ENCODE results near the gene RFX8. TPM values are rescaled to one million over a fixed set of nuclear protein-coding genes. Genes with fewer than 3 reads are reported as not detected.

The RFX8 gene
- total RNA-seq, 1 experiment from 2014 or later, result not detected

DNA sequence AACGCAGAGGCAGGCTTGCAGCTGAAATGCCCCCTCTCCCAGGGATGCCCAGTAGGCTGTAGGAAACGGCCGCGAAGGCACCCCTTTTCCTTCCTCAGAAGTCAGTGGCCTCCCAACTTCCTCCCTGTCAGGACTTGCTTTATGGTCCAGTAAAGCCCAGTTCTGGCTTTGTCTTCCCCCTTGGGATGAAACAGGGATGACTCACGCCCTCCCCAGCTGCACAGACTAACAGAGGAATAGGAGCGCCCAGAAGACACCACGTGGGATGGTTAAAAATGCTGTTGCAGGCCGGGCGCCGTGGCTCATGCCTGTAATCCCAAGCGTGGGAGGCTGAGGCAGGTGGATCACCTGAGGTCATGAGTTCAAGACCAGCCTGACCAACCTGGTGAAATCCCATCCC, 94.5 kb downstream of the RFX8 start:
- TF ChIP-seq, protein P1, sequence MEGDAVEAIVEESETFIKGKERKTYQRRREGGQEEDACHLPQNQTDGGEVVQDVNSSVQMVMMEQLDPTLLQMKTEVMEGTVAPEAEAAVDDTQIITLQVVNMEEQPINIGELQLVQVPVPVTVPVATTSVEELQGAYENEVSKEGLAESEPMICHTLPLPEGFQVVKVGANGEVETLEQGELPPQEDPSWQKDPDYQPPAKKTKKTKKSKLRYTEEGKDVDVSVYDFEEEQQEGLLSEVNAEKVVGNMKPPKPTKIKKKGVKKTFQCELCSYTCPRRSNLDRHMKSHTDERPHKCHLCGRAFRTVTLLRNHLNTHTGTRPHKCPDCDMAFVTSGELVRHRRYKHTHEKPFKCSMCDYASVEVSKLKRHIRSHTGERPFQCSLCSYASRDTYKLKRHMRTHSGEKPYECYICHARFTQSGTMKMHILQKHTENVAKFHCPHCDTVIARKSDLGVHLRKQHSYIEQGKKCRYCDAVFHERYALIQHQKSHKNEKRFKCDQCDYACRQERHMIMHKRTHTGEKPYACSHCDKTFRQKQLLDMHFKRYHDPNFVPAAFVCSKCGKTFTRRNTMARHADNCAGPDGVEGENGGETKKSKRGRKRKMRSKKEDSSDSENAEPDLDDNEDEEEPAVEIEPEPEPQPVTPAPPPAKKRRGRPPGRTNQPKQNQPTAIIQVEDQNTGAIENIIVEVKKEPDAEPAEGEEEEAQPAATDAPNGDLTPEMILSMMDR (IDR thresholded peaks at IDR 0.05; ENCODE audit: unreplicated experiment), result no peak
- intact Hi-C loops (cut with micrococcal nuclease), result no loop called here
- Mint-ChIP-seq H3K27me3 (ENCODE audit: insufficient read depth, unreplicated experiment) (no peaks in the 10 kb centered on the region), H3K4me3 (ENCODE audit: unreplicated experiment) (no peak overlapping the region), H3K9me3 (ENCODE audit: unreplicated experiment) (no peaks in the 10 kb centered on the region), H3K27ac (ENCODE audit: low read depth, unreplicated experiment) (no peak overlapping the region), H3K4me1 (ENCODE audit: insufficient read depth, unreplicated experiment) (peaks cover 9% of the 10 kb centered on the region), H3K36me3 (ENCODE audit: insufficient read depth, unreplicated experiment) (peaks cover 6% of the 10 kb centered on the region)
- ChIA-PET POLR2A (interaction anchor here (0.7 to 2.3 kb wide), 4 partner anchors 15 to 72 kb away, joined by 3 to 10 read pairs (median 4); partner anchors contain the start of gene RNF149), CTCF (interaction anchor here (0.7 to 0.8 kb wide), 3 partner anchors 15 to 324 kb away, joined by 3 to 5 read pairs (median 3); partner anchors contain the start of gene MAP4K4)
- DNase-seq (ENCODE audit: unreplicated experiment), result peak; percentile 94
- BruUV-seq (replicated peaks), result no TSS peak

DNA sequence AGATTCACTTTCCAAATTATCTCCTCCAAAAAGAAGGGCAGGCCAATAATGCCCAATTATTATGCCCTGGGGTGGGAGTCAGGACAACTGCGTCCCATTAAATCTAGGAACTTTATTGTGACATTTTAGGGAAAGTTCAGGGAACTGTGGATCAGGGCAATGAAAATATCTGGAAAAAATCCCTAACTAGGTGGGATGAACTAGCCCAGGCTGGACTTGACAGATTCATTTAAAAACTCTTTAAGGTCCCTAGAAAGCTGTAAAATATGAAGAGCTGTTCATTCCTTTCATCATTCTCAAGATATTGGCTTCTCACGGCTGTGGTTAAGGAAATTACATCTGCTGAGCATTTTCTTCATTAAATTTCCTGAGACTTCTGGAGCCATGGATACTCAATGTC, 95.8 kb downstream of the RFX8 start:
- peaks cover 6% of the 10 kb centered on the region for H3K36me3 Mint-ChIP-seq (ENCODE audit: insufficient read depth, unreplicated experiment)
- CTCF ChIA-PET, result interaction anchor here (1.4 kb wide), 1 partner anchor 8 kb away, joined by 7 read pairs; the partner anchor contains the start of gene CREG2
- H3K27me3 Mint-ChIP-seq (ENCODE audit: insufficient read depth, unreplicated experiment), result no peaks in the 10 kb centered on the region
- POLR2A ChIA-PET, result interaction anchor here (0.7 to 2.3 kb wide), 2 partner anchors 17 to 82 kb away, joined by 3 to 10 read pairs; no protein-coding TSS in a partner anchor
- intact Hi-C loops (cut with micrococcal nuclease), result no loop called here
- DNase-seq (ENCODE audit: unreplicated experiment), result no peak
- H3K27ac Mint-ChIP-seq (ENCODE audit: low read depth, unreplicated experiment), result no peak overlapping the region
- no peaks in the 10 kb centered on the region for H3K9me3 Mint-ChIP-seq (ENCODE audit: unreplicated experiment)
- peaks cover 9% of the 10 kb centered on the region for H3K4me1 Mint-ChIP-seq (ENCODE audit: insufficient read depth, unreplicated experiment)
- BruUV-seq (replicated peaks), result no TSS peak
- H3K4me3 Mint-ChIP-seq (ENCODE audit: unreplicated experiment), result no peak overlapping the region
- TF ChIP-seq, protein P1 (IDR thresholded peaks at IDR 0.05; ENCODE audit: unreplicated experiment), result no peak

DNA sequence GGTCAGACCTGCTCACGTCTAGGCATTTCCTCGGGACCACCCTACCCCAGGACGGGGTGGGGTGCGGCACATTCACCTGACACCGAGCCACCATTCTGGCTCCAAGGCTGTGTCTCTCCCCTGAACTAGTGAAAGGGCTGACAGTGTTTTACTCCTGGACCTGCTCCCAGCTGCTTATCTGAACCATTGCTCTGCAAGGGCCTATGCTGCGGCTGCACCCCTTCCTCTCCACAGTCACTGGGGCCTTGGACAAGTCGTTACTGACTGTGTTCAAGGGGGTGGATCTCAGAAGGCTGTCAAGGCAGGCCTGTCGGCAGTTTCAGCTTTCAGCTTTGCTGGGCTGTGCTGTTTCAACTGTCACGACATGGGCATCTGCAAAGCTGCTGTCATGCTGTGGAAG, 99.3 kb downstream of the RFX8 start:
- CTCF ChIA-PET, result interaction anchor here (0.5 to 1.0 kb wide), 3 partner anchors 33 to 254 kb away, joined by 3 to 5 read pairs (median 3); no protein-coding TSS in a partner anchor
- Mint-ChIP-seq H3K27me3 (ENCODE audit: insufficient read depth, unreplicated experiment) (no peaks in the 10 kb centered on the region), H3K4me3 (ENCODE audit: unreplicated experiment) (no peak overlapping the region), H3K36me3 (ENCODE audit: insufficient read depth, unreplicated experiment) (peaks cover 4% of the 10 kb centered on the region), H3K9me3 (ENCODE audit: unreplicated experiment) (no peaks in the 10 kb centered on the region), H3K4me1 (ENCODE audit: insufficient read depth, unreplicated experiment) (peaks cover 9% of the 10 kb centered on the region), H3K27ac (ENCODE audit: low read depth, unreplicated experiment) (no peak overlapping the region)
- no peak for DNase-seq (ENCODE audit: unreplicated experiment)
- POLR2A ChIA-PET, result interaction anchor here (1.2 kb wide), 1 partner anchor 14 kb away, joined by 3 read pairs; no protein-coding TSS in a partner anchor
- intact Hi-C loops (cut with micrococcal nuclease), result no loop called here
- no TSS peak for BruUV-seq (replicated peaks)
- TF ChIP-seq, protein P1 (IDR thresholded peaks at IDR 0.05; ENCODE audit: unreplicated experiment), result no peak

DNA sequence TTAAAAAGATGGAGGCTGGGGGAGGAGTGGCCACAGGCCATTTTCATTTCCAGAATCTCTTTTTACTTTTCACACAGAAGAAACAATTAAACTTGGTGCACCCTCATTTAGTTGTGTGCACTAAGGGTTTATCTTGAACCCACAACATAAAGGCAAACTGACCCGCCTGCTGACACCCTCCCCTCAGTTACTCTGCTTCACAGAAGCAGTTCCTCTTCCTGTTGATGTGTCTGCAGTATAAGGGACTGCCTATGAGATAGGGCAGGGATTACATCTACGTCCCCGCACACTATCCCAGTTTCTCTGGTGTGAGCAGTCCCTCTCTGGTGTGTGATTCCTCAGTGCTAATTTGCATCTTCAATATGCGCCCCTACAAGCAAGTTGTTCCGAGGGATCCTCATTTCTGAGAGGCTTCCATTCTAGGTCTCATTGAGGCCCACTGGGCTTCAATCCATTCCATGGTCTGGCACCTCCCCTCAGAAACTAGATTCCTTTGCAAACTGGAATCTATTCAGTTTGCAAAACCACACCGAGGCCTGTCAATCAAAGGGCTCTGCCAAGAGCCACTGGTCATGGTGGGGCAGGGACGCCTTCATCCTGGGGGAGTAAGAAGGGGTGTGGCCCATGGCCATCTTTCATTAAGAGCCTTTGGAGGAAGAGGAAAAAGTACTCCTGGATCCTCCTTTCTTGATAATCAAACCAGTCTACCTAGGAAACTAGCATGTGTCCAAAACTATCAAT, 99.9 kb downstream of the RFX8 start:
- Mint-ChIP-seq H3K9me3 (ENCODE audit: unreplicated experiment) (no peaks in the 10 kb centered on the region), H3K4me1 (ENCODE audit: insufficient read depth, unreplicated experiment) (peaks cover 2% of the 10 kb centered on the region), H3K27me3 (ENCODE audit: insufficient read depth, unreplicated experiment) (no peaks in the 10 kb centered on the region), H3K27ac (ENCODE audit: low read depth, unreplicated experiment) (no peak overlapping the region), H3K36me3 (ENCODE audit: insufficient read depth, unreplicated experiment) (no peaks in the 10 kb centered on the region), H3K4me3 (ENCODE audit: unreplicated experiment) (no peak overlapping the region)
- ChIA-PET POLR2A (no interaction called here), CTCF (interaction anchor here (0.5 to 1.6 kb wide), 3 partner anchors 12 to 254 kb away, joined by 3 to 7 read pairs (median 5); partner anchors contain the start of gene CREG2)
- no peak for DNase-seq (ENCODE audit: unreplicated experiment)
- TF ChIP-seq, protein P1 (IDR thresholded peaks at IDR 0.05; ENCODE audit: unreplicated experiment), result no peak
- intact Hi-C loops (cut with micrococcal nuclease), result no loop called here
- no TSS peak for BruUV-seq (replicated peaks)

All from MCF 10A (cell line).